Upper lobe of right lung (tissue), 1 donor: ENCODE results near the gene FAM8A1. TPM values are rescaled to one million over a fixed set of nuclear protein-coding genes. Genes with fewer than 3 reads are reported as not detected.
A peak's percentile ranks its signal among the peaks of the same experiment; 100 is the strongest.

Experiments
- ATAC-seq: fragments of 200-7000 bp; cut with Tn5 transposase; one replicate; pipeline ENCODE4 v1.9.1; 2020; ENCODE audit warnings: mild to moderate bottlenecking, moderate library complexity
- DNase-seq: peaks from one replicate; pipeline ENCODE4 v3.0.0-alpha.2; 2020
- H3K27ac ChIP-seq: fragments of 200-600 bp; one replicate; pipeline ENCODE4 v1.8.0; 2022
- H3K27me3 ChIP-seq: fragments of 200-600 bp; one replicate; pipeline ENCODE4 v1.8.0; 2022; ENCODE audit warnings: mild to moderate bottlenecking
- H3K36me3 ChIP-seq: fragments of 200-600 bp; one replicate; pipeline ENCODE4 v1.8.0; 2022
- H3K4me1 ChIP-seq: fragments of 200-600 bp; one replicate; pipeline ENCODE4 v1.8.0; 2022
- H3K4me3 ChIP-seq: fragments of 200-600 bp; one replicate; pipeline ENCODE4 v1.8.0; 2022; ENCODE audit warnings: mild to moderate bottlenecking
- H3K9me3 ChIP-seq: fragments of 200-600 bp; one replicate; pipeline ENCODE4 v1.8.0; 2022
- intact Hi-C: fragments of 100-400 bp; cut with DNase I; formaldehyde crosslinking; loops from one replicate; pipeline ENCODE4 v1.11.0; 2022
- long read RNA-seq: library from polyadenylated mRNA; unstranded; transcript quantifications from one replicate; pipeline ENCODE4 v2.0.0, GENCODE V29; 2021
- total RNA-seq: library from RNA; stranded (reverse); fragmentation: NEBNext Ultra II Directional; extraction: Animal tissue kit (Norgen Biotek cat#: 25700); gene quantifications from one replicate; pipeline ENCODE4 v1.2.1, GENCODE V29; 2021
- TF ChIP-seq, protein P1 (sequence below): fragments of 200-600 bp; IDR thresholded peaks from one replicate; pipeline ENCODE4 v1.8.0; 2022; ENCODE audit warnings: antibody characterized with exemption
- donor health status: DM: no; HTN: yes; CAD: no; lungs with severe emphysema.

Gene FAM8A1
- 30.9 TPM for total RNA-seq
- long read RNA-seq, full-length matches to known transcripts = 112 of 119 reads
- long read RNA-seq, partial matches to known transcripts = 1 of 119 reads
- long read RNA-seq, other reads (novel, unspliced or antisense) = 6 of 119 reads

DNA sequence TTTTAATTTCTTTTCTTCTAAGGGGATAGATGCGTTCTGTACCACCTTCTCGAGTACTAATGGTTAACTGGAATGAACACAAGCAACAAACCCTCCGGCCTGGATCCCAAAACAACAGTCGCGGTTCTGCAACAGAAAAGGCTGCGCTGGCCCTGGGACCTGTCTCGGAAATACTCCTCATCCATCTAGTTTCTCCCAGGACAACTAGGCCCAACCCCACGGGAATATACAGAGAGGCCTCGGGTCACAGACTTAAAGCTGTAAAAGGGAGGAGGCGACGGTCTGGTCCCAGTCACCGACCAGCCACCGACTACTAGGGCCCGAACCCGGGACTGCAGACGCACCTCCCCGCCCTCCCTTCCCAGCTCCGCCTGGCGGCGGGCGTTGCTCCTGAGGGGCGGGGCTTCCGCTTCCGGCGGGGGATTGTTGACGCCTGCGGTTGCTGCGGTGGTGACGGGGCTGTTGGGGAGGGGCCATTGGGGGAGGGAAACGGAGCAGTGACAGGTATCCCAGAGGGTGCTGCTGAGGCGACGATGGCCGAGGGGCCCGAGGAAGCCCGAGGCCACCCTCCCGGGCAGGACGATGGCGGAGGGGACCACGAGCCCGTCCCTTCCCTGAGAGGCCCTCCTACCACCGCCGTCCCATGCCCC, at the start of gene FAM8A1:
FAM8A1 (plus strand) TSS at position 426 of the 650 bp plus-strand sequence; CDS start at position 534, 108 bp downstream.
- peak; percentile 99 for ATAC-seq
- Histone ChIP-seq H3K4me1 (peaks cover 7% of the 10 kb centered on the region), H3K27ac (peak within 1 kb of the TSS; percentile 95), H3K27me3 (no peaks in the 10 kb centered on the region), H3K36me3 (peaks cover 16% of the 10 kb centered on the region), H3K4me3 (peak within 1 kb of the TSS; percentile 87), H3K9me3 (no peaks in the 10 kb centered on the region)
- TF ChIP-seq, protein P1, sequence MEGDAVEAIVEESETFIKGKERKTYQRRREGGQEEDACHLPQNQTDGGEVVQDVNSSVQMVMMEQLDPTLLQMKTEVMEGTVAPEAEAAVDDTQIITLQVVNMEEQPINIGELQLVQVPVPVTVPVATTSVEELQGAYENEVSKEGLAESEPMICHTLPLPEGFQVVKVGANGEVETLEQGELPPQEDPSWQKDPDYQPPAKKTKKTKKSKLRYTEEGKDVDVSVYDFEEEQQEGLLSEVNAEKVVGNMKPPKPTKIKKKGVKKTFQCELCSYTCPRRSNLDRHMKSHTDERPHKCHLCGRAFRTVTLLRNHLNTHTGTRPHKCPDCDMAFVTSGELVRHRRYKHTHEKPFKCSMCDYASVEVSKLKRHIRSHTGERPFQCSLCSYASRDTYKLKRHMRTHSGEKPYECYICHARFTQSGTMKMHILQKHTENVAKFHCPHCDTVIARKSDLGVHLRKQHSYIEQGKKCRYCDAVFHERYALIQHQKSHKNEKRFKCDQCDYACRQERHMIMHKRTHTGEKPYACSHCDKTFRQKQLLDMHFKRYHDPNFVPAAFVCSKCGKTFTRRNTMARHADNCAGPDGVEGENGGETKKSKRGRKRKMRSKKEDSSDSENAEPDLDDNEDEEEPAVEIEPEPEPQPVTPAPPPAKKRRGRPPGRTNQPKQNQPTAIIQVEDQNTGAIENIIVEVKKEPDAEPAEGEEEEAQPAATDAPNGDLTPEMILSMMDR = peak; percentile 39
- peak; percentile 99 for DNase-seq
- intact Hi-C loops = no loop called here

DNA sequence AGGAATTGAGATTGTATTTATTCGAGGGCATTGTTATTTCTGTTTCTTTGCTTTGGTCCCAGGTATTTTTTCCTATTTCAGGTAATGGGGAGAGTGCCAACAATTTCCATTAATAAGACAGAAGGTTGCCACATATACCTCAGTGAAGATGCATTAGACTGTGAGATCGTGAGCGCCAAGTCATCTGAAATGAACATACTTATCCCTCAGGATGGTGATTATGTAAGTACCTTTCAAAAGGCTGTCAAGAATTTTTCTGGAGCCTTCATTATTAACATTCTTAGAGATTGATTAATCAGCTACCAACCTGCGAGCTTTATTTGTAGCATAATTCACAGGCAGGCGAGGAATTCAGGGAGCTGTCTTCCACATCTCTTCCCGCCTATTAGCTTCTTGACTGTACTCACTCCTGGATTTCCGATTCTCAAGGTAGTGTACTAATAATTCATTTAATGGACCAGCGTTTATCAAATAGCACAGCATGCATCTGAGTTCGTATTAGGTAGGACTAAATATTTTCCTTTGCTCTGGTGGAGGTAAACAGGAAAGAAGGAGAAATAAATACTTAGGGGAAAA, 48.6 kb upstream of the FAM8A1 start:
- Histone ChIP-seq H3K36me3 (no peaks in the 10 kb centered on the region), H3K27me3 (no peaks in the 10 kb centered on the region), H3K4me3 (no peak overlapping the region), H3K4me1 (no peaks in the 10 kb centered on the region), H3K27ac (no peak overlapping the region), H3K9me3 (no peaks in the 10 kb centered on the region)
- no peak for ATAC-seq
- TF ChIP-seq, protein P1 = no peak
- intact Hi-C loops = no loop called here
- no peak for DNase-seq

GRCh38 chr6:17552861-17553260, 47.2 kb upstream of the FAM8A1 start:
- Histone ChIP-seq H3K36me3 (no peaks in the 10 kb centered on the region), H3K9me3 (no peaks in the 10 kb centered on the region), H3K27me3 (no peaks in the 10 kb centered on the region), H3K4me1 (no peaks in the 10 kb centered on the region), H3K27ac (no peak overlapping the region), H3K4me3 (no peak overlapping the region)
- ATAC-seq (no peak), DNase-seq (no peak)
- TF ChIP-seq, protein P1 = no peak
- intact Hi-C loops = no loop called here

DNA sequence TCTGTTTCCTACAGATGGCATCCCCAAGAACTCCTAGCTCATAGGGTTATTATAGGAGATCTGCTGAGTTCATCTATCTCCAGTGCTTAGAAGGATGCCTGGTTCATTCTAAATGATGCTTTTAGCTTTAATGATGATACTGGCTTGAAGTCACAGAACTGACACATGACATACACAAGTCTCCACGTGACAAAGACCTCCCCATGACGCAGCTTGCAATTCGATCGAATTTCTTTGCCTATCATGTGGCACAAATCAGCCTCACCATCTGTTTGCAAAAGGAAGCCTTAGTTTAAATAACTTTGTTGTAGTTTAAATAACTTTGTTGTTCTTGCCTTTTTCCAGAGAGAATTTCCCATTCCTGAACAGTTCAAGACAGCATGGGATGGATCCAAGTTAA, 44.1 kb upstream of the FAM8A1 start:
- no peak for DNase-seq
- no peak overlapping the region for H3K27ac ChIP-seq
- TF ChIP-seq, protein P1 = no peak
- intact Hi-C loops = no loop called here
- no peaks in the 10 kb centered on the region for H3K4me1 ChIP-seq
- no peaks in the 10 kb centered on the region for H3K27me3 ChIP-seq
- H3K9me3 ChIP-seq = no peaks in the 10 kb centered on the region
- H3K36me3 ChIP-seq = no peaks in the 10 kb centered on the region
- ATAC-seq = no peak
- no peak overlapping the region for H3K4me3 ChIP-seq

GRCh38 chr6:17562636-17563035, 37.5 kb upstream of the FAM8A1 start:
- no peak overlapping the region for H3K4me3 ChIP-seq
- no peak overlapping the region for H3K27ac ChIP-seq
- H3K4me1 ChIP-seq = no peaks in the 10 kb centered on the region
- intact Hi-C loops = no loop called here
- no peak for ATAC-seq
- H3K27me3 ChIP-seq = no peaks in the 10 kb centered on the region
- TF ChIP-seq, protein P1 = no peak
- H3K36me3 ChIP-seq = no peaks in the 10 kb centered on the region
- no peaks in the 10 kb centered on the region for H3K9me3 ChIP-seq
- no peak for DNase-seq
